Body of pancreas (tissue), 4 donors: ENCODE measurements around the gene CNTNAP2. TPM values are rescaled to one million over a fixed set of nuclear protein-coding genes. Genes with fewer than 3 reads are reported as not detected.

Experiments
- ATAC-seq: fragments of 150-250 bp; one replicate; pipeline ENCODE4 v1.9.1; 2016
- DNase-seq, 4 donors: peaks; one replicate each; pipeline ENCODE4 v3.0.0-alpha.2; 2019
- H3K27ac ChIP-seq, 4 donors: fragments of 200-600 bp; sonication (generic); 1 replicate in 3 of 4; 2 replicates in 1 of 4; pipeline versions ENCODE4 v1.5.1 to v1.6.1; 2016 to 2019; ENCODE audit warnings: mild to moderate bottlenecking in 1 of 4, mixed read lengths in 1 of 4, moderate library complexity in 1 of 4
- H3K27me3 ChIP-seq, 2 donors: fragments of 200-600 bp; sonication (generic); one replicate each; pipeline ENCODE4 v1.6.0; 2016; ENCODE audit warnings: mild to moderate bottlenecking in 1 of 2
- H3K36me3 ChIP-seq, 2 donors: fragments of 200-600 bp; sonication (generic); replicated peaks in 1 of 2; 2 replicates each; pipeline ENCODE4 v1.5.1; 2016; ENCODE audit warnings: low read depth in 2 of 2; ENCODE audit not compliant: insufficient read depth in 1 of 2
- H3K4me1 ChIP-seq: fragments of 200-600 bp; sonication (generic); one replicate; pipeline ENCODE4 v1.6.0; 2016
- H3K4me3 ChIP-seq, 2 donors: fragments of 200-600 bp; sonication (generic); 1 replicate in 1 of 2; 2 replicates in 1 of 2; pipeline ENCODE4 v1.5.1; 2016 to 2019
- H3K9me3 ChIP-seq, 3 donors: fragments of 200-600 bp; sonication (generic); 1 replicate in 2 of 3; 2 replicates in 1 of 3; pipeline ENCODE4 v1.5.1; 2016
- POLR2A ChIP-seq, 3 donors: fragments of 450-650 bp; IDR thresholded peaks; one replicate each; pipeline ENCODE4 v1.6.1; 2016; ENCODE audit warnings: antibody characterized with exemption in 3 of 3, mild to moderate bottlenecking in 2 of 3
- WGBS, 2 donors: methylation state at CpG; one replicate each; pipeline ENCODE4 v1.1.5; 2017; 5-methylcytosine and 5-hydroxymethylcytosine counted together
- intact Hi-C: fragments of 100-400 bp; cut with DNase I; formaldehyde crosslinking; loops from one replicate; pipeline ENCODE4 v1.15.1; 2023
- total RNA-seq, 2 donors: library from RNA; depleted of rRNA; stranded (reverse); fragments of >200 nt; gene quantifications; one replicate each; pipeline ENCODE4 v1.1.0, GENCODE V29; 2016
- TF ChIP-seq, protein P1 (sequence below), 7 experiments: fragments of 450-650 bp in 4 of 7; fragments of 200-600 bp in 3 of 7; sonication (generic) in 3 of 7; IDR thresholded peaks; one replicate each; pipeline ENCODE4 v1.5.1; 2016 to 2019; ENCODE audit warnings: antibody characterized with exemption in 7 of 7

CNTNAP2 gene
- total RNA-seq, 2 donors from 2014 or later = 1.0 TPM; not detected in 1

DNA sequence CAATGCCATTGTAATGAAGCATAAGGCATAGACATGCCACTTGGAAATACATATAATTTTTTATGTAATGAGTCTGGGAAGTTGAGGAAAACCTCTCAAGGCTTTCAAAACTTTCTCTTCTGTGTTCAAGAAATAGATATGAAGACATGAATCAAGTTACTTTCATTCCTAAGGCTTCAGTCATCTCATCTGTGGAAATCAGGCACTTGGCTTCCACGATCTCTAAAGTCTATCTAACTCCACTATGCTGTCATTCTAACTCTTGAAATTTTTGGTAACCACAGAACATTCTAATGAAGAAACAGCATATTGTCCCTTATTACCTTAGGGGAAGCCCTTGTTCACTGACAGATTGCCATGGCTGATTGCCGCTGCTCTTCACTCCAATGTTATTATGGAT lies 242.6 kb downstream of the CNTNAP2 start:
- WGBS, 2 donors = 69 to 90% methylated on average over 2 of the region's 2 CpGs
- no peak overlapping the region for H3K4me3 ChIP-seq
- no peaks in the 10 kb centered on the region for H3K36me3 ChIP-seq
- H3K27ac ChIP-seq = no peak overlapping the region
- DNase-seq (no peak), ATAC-seq (no peak)
- no peaks in the 10 kb centered on the region for H3K27me3 ChIP-seq
- no peaks in the 10 kb centered on the region for H3K4me1 ChIP-seq
- no peaks in the 10 kb centered on the region for H3K9me3 ChIP-seq
- no peak for TF ChIP-seq POLR2A (IDR thresholded peaks at IDR 0.05)
- intact Hi-C loops = no loop called here

DNA sequence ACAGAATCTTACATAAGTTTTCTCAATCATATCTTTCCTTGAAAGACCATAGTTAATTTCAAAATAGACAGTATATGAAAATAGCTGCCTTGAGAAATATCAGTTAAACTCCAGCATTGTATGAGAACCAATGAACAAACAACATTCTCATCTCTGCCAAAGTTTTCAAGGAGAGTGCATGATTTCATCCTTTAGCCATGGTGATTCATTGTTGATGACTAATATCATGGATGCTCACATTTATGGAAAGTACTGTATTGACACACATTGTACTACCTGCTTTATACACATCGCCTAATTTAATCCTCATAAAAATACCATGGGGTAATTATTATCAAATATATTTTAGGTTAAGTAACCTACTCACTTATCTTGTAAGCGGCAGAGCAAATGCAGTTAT lies 250.3 kb downstream of the CNTNAP2 start:
- WGBS, 2 donors = 69 to 71% methylated on average over 2 of the region's 2 CpGs
- intact Hi-C loops = no loop called here
- H3K36me3 ChIP-seq = no peaks in the 10 kb centered on the region
- H3K27me3 ChIP-seq = no peaks in the 10 kb centered on the region
- ATAC-seq (no peak), DNase-seq (no peak)
- H3K4me3 ChIP-seq = no peak overlapping the region
- no peak for TF ChIP-seq POLR2A (IDR thresholded peaks at IDR 0.05)
- TF ChIP-seq, protein P1, sequence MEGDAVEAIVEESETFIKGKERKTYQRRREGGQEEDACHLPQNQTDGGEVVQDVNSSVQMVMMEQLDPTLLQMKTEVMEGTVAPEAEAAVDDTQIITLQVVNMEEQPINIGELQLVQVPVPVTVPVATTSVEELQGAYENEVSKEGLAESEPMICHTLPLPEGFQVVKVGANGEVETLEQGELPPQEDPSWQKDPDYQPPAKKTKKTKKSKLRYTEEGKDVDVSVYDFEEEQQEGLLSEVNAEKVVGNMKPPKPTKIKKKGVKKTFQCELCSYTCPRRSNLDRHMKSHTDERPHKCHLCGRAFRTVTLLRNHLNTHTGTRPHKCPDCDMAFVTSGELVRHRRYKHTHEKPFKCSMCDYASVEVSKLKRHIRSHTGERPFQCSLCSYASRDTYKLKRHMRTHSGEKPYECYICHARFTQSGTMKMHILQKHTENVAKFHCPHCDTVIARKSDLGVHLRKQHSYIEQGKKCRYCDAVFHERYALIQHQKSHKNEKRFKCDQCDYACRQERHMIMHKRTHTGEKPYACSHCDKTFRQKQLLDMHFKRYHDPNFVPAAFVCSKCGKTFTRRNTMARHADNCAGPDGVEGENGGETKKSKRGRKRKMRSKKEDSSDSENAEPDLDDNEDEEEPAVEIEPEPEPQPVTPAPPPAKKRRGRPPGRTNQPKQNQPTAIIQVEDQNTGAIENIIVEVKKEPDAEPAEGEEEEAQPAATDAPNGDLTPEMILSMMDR (IDR thresholded peaks at IDR 0.05) = no peak
- no peaks in the 10 kb centered on the region for H3K4me1 ChIP-seq
- H3K9me3 ChIP-seq = no peaks in the 10 kb centered on the region
- no peak overlapping the region for H3K27ac ChIP-seq

DNA sequence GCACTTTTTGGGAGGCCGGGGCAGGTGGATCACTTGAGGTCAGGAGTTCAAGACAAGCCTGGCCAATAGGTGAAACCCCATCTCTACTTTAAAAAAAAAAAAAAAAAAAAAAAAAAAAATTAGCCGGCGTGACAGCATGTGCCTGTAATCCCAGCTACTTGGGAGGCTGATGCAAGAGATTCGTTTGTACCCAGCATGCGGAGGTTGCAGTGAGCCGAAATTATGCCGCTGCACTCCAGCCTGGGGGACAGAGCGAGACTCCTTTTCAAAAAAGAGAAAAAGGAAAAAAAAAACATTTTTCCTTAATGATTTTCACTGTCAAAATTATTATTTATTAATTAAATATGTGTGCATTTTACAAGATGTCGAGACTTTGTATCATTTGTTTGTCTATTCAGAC lies 253.6 kb downstream of the CNTNAP2 start:
- TF ChIP-seq POLR2A (IDR thresholded peaks at IDR 0.05) = no peak
- TF ChIP-seq, protein P1 (IDR thresholded peaks at IDR 0.05) = no peak
- Histone ChIP-seq H3K4me1 (no peaks in the 10 kb centered on the region), H3K27me3 (no peaks in the 10 kb centered on the region), H3K4me3 (no peak overlapping the region), H3K9me3 (no peaks in the 10 kb centered on the region), H3K27ac (no peak overlapping the region), H3K36me3 (no peaks in the 10 kb centered on the region)
- ATAC-seq (no peak), DNase-seq (no peak)
- 79 to 85% methylated on average over 8 to 9 of the region's 9 CpGs for WGBS, 2 donors
- intact Hi-C loops = no loop called here

DNA sequence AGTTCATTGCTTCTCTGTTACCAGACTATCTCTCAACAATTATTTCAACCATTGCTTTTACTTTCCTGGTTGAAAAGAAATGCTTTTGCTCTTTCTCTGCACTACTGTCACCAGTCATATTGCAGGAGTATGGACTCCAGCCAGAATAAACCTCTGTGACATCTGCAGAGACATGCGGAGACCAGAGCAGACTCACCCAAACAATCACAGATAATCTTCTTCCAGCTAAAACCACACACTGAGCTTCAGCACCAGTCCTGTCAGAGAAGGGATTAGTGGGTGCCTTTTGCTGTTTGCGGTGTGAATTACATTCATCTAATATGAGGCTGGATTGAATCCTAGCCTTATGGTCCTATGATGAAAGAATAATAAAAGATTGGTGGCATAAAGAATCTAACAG lies 258.6 kb downstream of the CNTNAP2 start:
- H3K9me3 ChIP-seq = no peaks in the 10 kb centered on the region
- H3K4me1 ChIP-seq = no peaks in the 10 kb centered on the region
- no peak for TF ChIP-seq POLR2A (IDR thresholded peaks at IDR 0.05)
- TF ChIP-seq, protein P1 (IDR thresholded peaks at IDR 0.05) = no peak
- H3K36me3 ChIP-seq = no peaks in the 10 kb centered on the region
- DNase-seq (no peak), ATAC-seq (no peak)
- intact Hi-C loops = no loop called here
- H3K27ac ChIP-seq = no peak overlapping the region
- 58 to 74% methylated on average over 2 of the region's 2 CpGs for WGBS, 2 donors
- no peaks in the 10 kb centered on the region for H3K27me3 ChIP-seq
- H3K4me3 ChIP-seq = no peak overlapping the region

DNA sequence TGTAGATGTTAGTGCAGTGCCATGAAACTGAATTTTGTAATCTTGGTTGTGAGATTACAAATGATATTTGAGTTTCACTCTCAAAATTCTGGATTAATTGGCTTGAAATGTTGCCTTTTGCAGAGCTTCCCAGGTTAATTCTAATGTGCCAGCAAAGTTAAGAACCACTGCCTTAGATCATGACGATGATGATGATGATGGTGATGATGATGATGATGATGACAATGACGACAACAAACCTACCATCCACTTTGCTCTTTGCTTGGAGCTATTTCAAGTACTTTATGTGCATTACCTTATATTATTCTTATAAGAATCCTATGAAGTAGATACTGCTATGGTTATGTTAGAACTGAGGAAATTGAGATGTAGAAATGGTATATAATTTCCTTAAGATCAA lies 261.6 kb downstream of the CNTNAP2 start:
- no peak for TF ChIP-seq POLR2A (IDR thresholded peaks at IDR 0.05)
- TF ChIP-seq, protein P1 (IDR thresholded peaks at IDR 0.05) = no peak
- Histone ChIP-seq H3K4me3 (no peak overlapping the region), H3K27ac (no peak overlapping the region), H3K9me3 (no peaks in the 10 kb centered on the region), H3K4me1 (no peaks in the 10 kb centered on the region), H3K27me3 (no peaks in the 10 kb centered on the region), H3K36me3 (no peaks in the 10 kb centered on the region)
- intact Hi-C loops = no loop called here
- no peak for DNase-seq
- no peak for ATAC-seq
- 69 to 77% methylated on average over 2 of the region's 2 CpGs for WGBS, 2 donors
